Measurements from ENCODE around the gene ZNF483.
A peak's percentile ranks its signal among the peaks of the same experiment; 100 is the strongest.
"Not testable (repeated sequence)": the region's sequence is repeated elsewhere in the genome, so short reads cannot be mapped to it uniquely, and the experiment has no call there.

ZNF483 gene

GRCh38 chr9:111483858-111484571 is 41.0 kb upstream of the ZNF483 start, which contains the start of gene ECPAS:
Gene ECPAS (minus strand): TSS chr9:111484383. CDS start chr9:111472918, 11,465 bp downstream.
- Histone ChIP-seq H2AFZ (ENCODE audit: low read length) (0 out of 2 replicates have a peak within 1 kb of the TSS, but pooled peaks have one; percentile 13), H3K4me3 (ENCODE audit: low read depth, low read length, poor library complexity, severe bottlenecking) (peak within 1 kb of the TSS; percentile 95), H3K27me3 (ENCODE audit: insufficient read depth, low read length) (no peaks in the 10 kb centered on the region), H3K27ac (ENCODE audit: low read depth, low read length, poor library complexity, severe bottlenecking) (peak within 1 kb of the TSS; percentile 42), H3K9me2 (ENCODE audit: low read depth, low read length) (no peaks in the 10 kb centered on the region), H3K4me1 (ENCODE audit: insufficient read depth, low read length, severe bottlenecking) (peaks cover 19% of the 10 kb centered on the region), H4K20me1 (ENCODE audit: insufficient read depth, low read length) (no peaks in the 10 kb centered on the region), H3K9me3 (ENCODE audit: low read length) (no peaks in the 10 kb centered on the region), H3F3A (ENCODE audit: insufficient read depth, low read length) (no peaks in the 10 kb centered on the region), H3K4me2 (ENCODE audit: low read length) (peak within 1 kb of the TSS; percentile 77), H3K9ac (ENCODE audit: low read length) (peak within 1 kb of the TSS; percentile 94), H3K79me2 (ENCODE audit: insufficient read depth, low read length) (peaks cover 37% of the 10 kb centered on the region), H3K36me3 (ENCODE audit: insufficient read depth, low read length) (no peaks in the 10 kb centered on the region)
- no peak for TF ChIP-seq EZH2 (IDR thresholded peaks at IDR 0.05; ENCODE audit: borderline replicate concordance, low read length)
- TF ChIP-seq CTCF (IDR thresholded peaks at IDR 0.05; ENCODE audit: low read length), result no peak

GRCh38 chr9:111484572-111484894 is 40.4 kb upstream of the ZNF483 start:
- H3K79me2 ChIP-seq (ENCODE audit: insufficient read depth, low read length), result peaks cover 32% of the 10 kb centered on the region
- H4K20me1 ChIP-seq (ENCODE audit: insufficient read depth, low read length), result no peaks in the 10 kb centered on the region
- H3K9me2 ChIP-seq (ENCODE audit: low read depth, low read length), result no peaks in the 10 kb centered on the region
- H3K4me2 ChIP-seq (ENCODE audit: low read length), result peak overlapping the region; percentile 77
- no peaks in the 10 kb centered on the region for H3F3A ChIP-seq (ENCODE audit: insufficient read depth, low read length)
- peak overlapping the region; percentile 95 for H3K4me3 ChIP-seq (ENCODE audit: low read depth, low read length, poor library complexity, severe bottlenecking)
- no peaks in the 10 kb centered on the region for H3K9me3 ChIP-seq (ENCODE audit: low read length)
- H2AFZ ChIP-seq (ENCODE audit: low read length), result 0 out of 2 replicates have a peak overlapping the region, but pooled peaks have one; percentile 13
- peak overlapping the region; percentile 72 for H3K9ac ChIP-seq (ENCODE audit: low read length)
- no peaks in the 10 kb centered on the region for H3K36me3 ChIP-seq (ENCODE audit: insufficient read depth, low read length)
- peak overlapping the region; percentile 42 for H3K27ac ChIP-seq (ENCODE audit: low read depth, low read length, poor library complexity, severe bottlenecking)
- TF ChIP-seq CTCF (IDR thresholded peaks at IDR 0.05; ENCODE audit: low read length) (no peak), EZH2 (IDR thresholded peaks at IDR 0.05; ENCODE audit: borderline replicate concordance, low read length) (no peak)
- H3K27me3 ChIP-seq (ENCODE audit: insufficient read depth, low read length), result no peaks in the 10 kb centered on the region
- H3K4me1 ChIP-seq (ENCODE audit: insufficient read depth, low read length, severe bottlenecking), result peaks cover 19% of the 10 kb centered on the region

GRCh38 chr9:111497196-111497595 is 27.8 kb upstream of the ZNF483 start:
- H3K4me3 ChIP-seq (ENCODE audit: low read depth, low read length, poor library complexity, severe bottlenecking); H3K79me2 ChIP-seq (ENCODE audit: insufficient read depth, low read length); H3K4me1 ChIP-seq (ENCODE audit: insufficient read depth, low read length, severe bottlenecking); H4K20me1 ChIP-seq (ENCODE audit: insufficient read depth, low read length); H3K9me3 ChIP-seq (ENCODE audit: low read length); H3F3A ChIP-seq (ENCODE audit: insufficient read depth, low read length); H3K36me3 ChIP-seq (ENCODE audit: insufficient read depth, low read length); H3K27me3 ChIP-seq (ENCODE audit: insufficient read depth, low read length); H3K27ac ChIP-seq (ENCODE audit: low read depth, low read length, poor library complexity, severe bottlenecking); H3K9ac ChIP-seq (ENCODE audit: low read length); H3K9me2 ChIP-seq (ENCODE audit: low read depth, low read length); H3K4me2 ChIP-seq (ENCODE audit: low read length); H2AFZ ChIP-seq (ENCODE audit: low read length): not testable (repeated sequence)

Data from OCI-LY1 (cell line).